Fibroblast of lung (primary cell): Measurements from ENCODE around the gene NAPB. TPM values are rescaled to one million over a fixed set of nuclear protein-coding genes. Genes with fewer than 3 reads are reported as not detected.

ENCODE experiments used
- DNase-seq, 2 donors: peaks; one replicate each; pipeline versions ENCODE4 v3.0.0 to v3.0.0-alpha.2; 2010; ENCODE audit warnings: low read depth in 2 of 2
- H2AFZ ChIP-seq: 2 replicates; pipeline ENCODE4 v1.5.1; 2012; ENCODE audit warnings: low read length, control low read depth, inconsistent platforms
- H3K27ac ChIP-seq: 2 replicates; pipeline ENCODE4 v1.5.1; 2011; ENCODE audit warnings: low read length, control low read depth; ENCODE audit not compliant: insufficient read depth
- H3K27me3 ChIP-seq: 2 replicates; pipeline ENCODE4 v1.5.1; 2011; ENCODE audit warnings: mild to moderate bottlenecking, low read length; ENCODE audit not compliant: control insufficient read depth, insufficient read depth
- H3K36me3 ChIP-seq: 2 replicates; pipeline ENCODE4 v1.5.1; 2011; ENCODE audit warnings: low read length; ENCODE audit not compliant: control insufficient read depth, insufficient read depth
- H3K4me1 ChIP-seq: 2 replicates; pipeline ENCODE4 v1.5.1; 2011; ENCODE audit warnings: low read length; ENCODE audit not compliant: control insufficient read depth, insufficient read depth; ENCODE audit errors: extremely low read depth
- H3K4me2 ChIP-seq: 2 replicates; pipeline ENCODE4 v1.5.1; 2011; ENCODE audit warnings: low read length, control low read depth; ENCODE audit not compliant: insufficient read depth; ENCODE audit errors: extremely low read depth
- H3K4me3 ChIP-seq, 4 experiments: fragments of 200-600 bp in 1 of 4; sonication (generic) in 1 of 4; replicated peaks in 1 of 4; 2 replicates each; pipeline ENCODE4 v1.5.1; 2011 to 2016; ENCODE audit warnings: low read length in 4 of 4, low read depth in 3 of 4, mild to moderate bottlenecking in 3 of 4, control low read depth in 2 of 4, inconsistent platforms in 1 of 4, mixed read lengths in 1 of 4; ENCODE audit not compliant: insufficient read depth in 1 of 4; ENCODE audit errors: control extremely low read depth in 1 of 4
- H3K79me2 ChIP-seq: 2 replicates; pipeline ENCODE4 v1.5.1; 2012; ENCODE audit warnings: mild to moderate bottlenecking, low read length, inconsistent platforms; ENCODE audit not compliant: control insufficient read depth, insufficient read depth
- H3K9ac ChIP-seq: 2 replicates; pipeline ENCODE4 v1.5.1; 2011; ENCODE audit warnings: mild to moderate bottlenecking, low read length, control low read depth; ENCODE audit not compliant: insufficient read depth
- H3K9me3 ChIP-seq: 2 replicates; pipeline ENCODE4 v1.5.1; 2012; ENCODE audit warnings: low read depth, low read length; ENCODE audit not compliant: control insufficient read depth, insufficient read depth
- H4K20me1 ChIP-seq: 2 replicates; pipeline ENCODE4 v1.5.1; 2011; ENCODE audit warnings: low read length; ENCODE audit not compliant: control insufficient read depth, insufficient read depth; ENCODE audit errors: extremely low read depth
- EZH2 ChIP-seq: IDR thresholded peaks from 2 replicates; pipeline ENCODE4 v1.5.1; 2012; ENCODE audit warnings: low read length, control low read depth, mild to moderate bottlenecking; ENCODE audit errors: missing control alignments
- polyA plus RNA-seq, 2 donors: library from polyadenylated mRNA; depleted of rRNA in 1 of 2; stranded (reverse) in 1 of 2; unstranded in 1 of 2; fragments of >200 nt; gene quantifications; 2 replicates each; pipeline ENCODE4 v1.2.1, GENCODE V29; 2011 to 2012; ENCODE audit warnings: missing spikeins in 1 of 2
- total RNA-seq: library from RNA; depleted of rRNA; stranded (reverse); fragments of >200 nt; gene quantifications from 2 replicates; pipeline ENCODE4 v1.2.1, GENCODE V29; 2014
- TF ChIP-seq, protein P1 (sequence below), 2 donors: IDR thresholded peaks in 1 of 2; conservative IDR thresholded peaks in 1 of 2; 1 replicate in 1 of 2; 2 replicates in 1 of 2; pipeline ENCODE4 v1.5.1; 2011 to 2012; ENCODE audit warnings: low read length in 2 of 2, control low read depth in 1 of 2, inconsistent platforms in 1 of 2, low read depth in 1 of 2, mild to moderate bottlenecking in 1 of 2

The NAPB gene
- total and polyA plus RNA-seq, 2 donors (not counting 1 experiment from before 2014, with no cell fraction given): 5.1 to 12.6 TPM

DNA sequence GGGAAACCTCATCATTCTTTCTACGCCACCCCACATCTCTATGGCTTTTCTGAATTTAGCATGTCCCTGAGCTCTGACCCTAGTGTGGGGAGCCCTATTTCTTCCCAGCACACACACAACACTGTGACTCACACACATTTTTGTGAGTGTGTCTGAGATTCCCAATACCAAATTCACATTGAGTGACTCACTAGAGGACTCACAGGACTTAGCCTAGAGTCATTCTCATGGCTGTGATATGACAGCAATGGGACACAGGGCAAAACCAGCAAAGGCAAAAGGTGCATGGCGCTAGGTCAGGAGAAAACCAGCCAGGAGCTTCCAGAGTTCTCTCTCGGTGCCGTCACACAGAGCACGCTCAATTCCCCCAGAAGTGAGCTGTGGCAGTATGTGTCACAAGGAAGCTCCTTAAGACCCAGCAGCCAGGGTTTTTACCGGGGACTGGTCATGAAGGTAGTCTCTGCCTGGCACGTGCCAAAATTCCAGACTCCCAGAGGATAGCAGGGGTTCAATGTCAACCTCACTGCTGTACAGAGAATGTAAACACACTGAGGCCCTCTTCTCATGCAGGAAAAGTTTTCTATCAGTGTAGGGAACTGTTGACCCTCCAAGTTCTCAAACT lies 24.4 kb upstream of the NAPB start:
- Histone ChIP-seq H3K27ac (no peak overlapping the region), H3K4me2 (no peak overlapping the region)
- DNase-seq: peak; percentile 67 to 87

DNA sequence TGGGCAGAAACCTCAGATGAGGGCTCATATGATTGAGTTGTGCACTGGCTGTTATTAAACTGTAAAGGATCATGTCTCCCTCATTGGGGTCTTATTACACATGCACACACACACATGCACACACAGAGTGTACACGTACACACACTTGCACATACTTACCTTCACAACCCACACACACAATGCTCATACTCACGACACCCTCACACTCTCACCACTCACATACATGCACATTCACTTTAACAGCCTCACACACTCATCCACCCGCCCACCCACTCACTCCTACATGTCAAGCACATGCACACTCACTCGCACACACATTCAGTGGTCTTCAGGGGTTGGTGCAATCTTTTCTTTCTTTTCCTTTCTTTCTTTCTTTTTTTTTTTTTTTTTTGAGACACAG lies 23.6 kb upstream of the NAPB start:
- Histone ChIP-seq H3K27me3 (no peaks in the 10 kb centered on the region), H3K27ac (no peak overlapping the region), H3K79me2 (no peaks in the 10 kb centered on the region), H3K36me3 (no peaks in the 10 kb centered on the region), H3K4me1 (peaks cover 7% of the 10 kb centered on the region), H3K4me3 (no peak overlapping the region), H3K9ac (no peak overlapping the region), H4K20me1 (no peaks in the 10 kb centered on the region), H2AFZ (no peak overlapping the region), H3K9me3 (no peaks in the 10 kb centered on the region), H3K4me2 (no peak overlapping the region)
- no peak for TF ChIP-seq EZH2
- TF ChIP-seq, protein P1, sequence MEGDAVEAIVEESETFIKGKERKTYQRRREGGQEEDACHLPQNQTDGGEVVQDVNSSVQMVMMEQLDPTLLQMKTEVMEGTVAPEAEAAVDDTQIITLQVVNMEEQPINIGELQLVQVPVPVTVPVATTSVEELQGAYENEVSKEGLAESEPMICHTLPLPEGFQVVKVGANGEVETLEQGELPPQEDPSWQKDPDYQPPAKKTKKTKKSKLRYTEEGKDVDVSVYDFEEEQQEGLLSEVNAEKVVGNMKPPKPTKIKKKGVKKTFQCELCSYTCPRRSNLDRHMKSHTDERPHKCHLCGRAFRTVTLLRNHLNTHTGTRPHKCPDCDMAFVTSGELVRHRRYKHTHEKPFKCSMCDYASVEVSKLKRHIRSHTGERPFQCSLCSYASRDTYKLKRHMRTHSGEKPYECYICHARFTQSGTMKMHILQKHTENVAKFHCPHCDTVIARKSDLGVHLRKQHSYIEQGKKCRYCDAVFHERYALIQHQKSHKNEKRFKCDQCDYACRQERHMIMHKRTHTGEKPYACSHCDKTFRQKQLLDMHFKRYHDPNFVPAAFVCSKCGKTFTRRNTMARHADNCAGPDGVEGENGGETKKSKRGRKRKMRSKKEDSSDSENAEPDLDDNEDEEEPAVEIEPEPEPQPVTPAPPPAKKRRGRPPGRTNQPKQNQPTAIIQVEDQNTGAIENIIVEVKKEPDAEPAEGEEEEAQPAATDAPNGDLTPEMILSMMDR (conservative IDR thresholded peaks at IDR 0.05 in 1 of 2, IDR thresholded peaks at IDR 0.05 in 1 of 2; ENCODE audit: low read depth in 1 of 2, low read length in 2 of 2): no peak
- no peak for DNase-seq

More for the DNA sequence above, 24.4 kb upstream of the NAPB start:
- Histone ChIP-seq H3K4me1 (peaks cover 7% of the 10 kb centered on the region), H3K9me3 (no peaks in the 10 kb centered on the region), H2AFZ (no peak overlapping the region), H3K4me3 (no peak overlapping the region), H3K9ac (no peak overlapping the region), H3K36me3 (no peaks in the 10 kb centered on the region), H3K27me3 (no peaks in the 10 kb centered on the region), H3K79me2 (no peaks in the 10 kb centered on the region), H4K20me1 (no peaks in the 10 kb centered on the region)
- TF ChIP-seq EZH2: no peak
- TF ChIP-seq, protein P1 (conservative IDR thresholded peaks at IDR 0.05 in 1 of 2, IDR thresholded peaks at IDR 0.05 in 1 of 2; ENCODE audit: low read depth in 1 of 2, low read length in 2 of 2): no peak

DNA sequence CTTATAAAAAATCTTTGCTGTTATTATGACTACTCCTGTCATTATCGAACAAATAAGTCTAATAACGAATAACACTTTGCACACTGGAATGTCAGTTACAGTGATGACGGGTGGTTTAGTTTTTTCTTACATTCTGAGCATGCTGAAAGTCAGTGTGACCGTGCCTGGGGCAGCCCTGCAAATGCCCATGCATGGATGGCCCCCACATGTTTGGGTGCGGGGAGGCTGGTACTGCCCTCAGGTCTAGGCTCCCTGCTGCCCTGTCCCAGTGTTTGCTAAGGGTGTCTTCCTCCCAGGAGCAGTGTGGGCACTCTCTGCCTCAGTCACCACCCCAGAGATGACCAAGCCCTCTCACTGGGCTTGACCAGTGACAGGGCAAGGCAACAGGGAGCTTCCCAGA lies 21.1 kb upstream of the NAPB start:
- no peaks in the 10 kb centered on the region for H3K36me3 ChIP-seq
- TF ChIP-seq, protein P1 (conservative IDR thresholded peaks at IDR 0.05 in 1 of 2, IDR thresholded peaks at IDR 0.05 in 1 of 2; ENCODE audit: low read depth in 1 of 2, low read length in 2 of 2): no peak
- TF ChIP-seq EZH2: no peak
- H3K9me3 ChIP-seq: no peaks in the 10 kb centered on the region
- no peak overlapping the region for H3K27ac ChIP-seq
- H3K4me2 ChIP-seq: no peak overlapping the region
- DNase-seq: no peak
- no peak overlapping the region for H3K4me3 ChIP-seq
- no peak overlapping the region for H2AFZ ChIP-seq
- no peaks in the 10 kb centered on the region for H3K79me2 ChIP-seq
- H3K27me3 ChIP-seq: no peaks in the 10 kb centered on the region
- H4K20me1 ChIP-seq: no peaks in the 10 kb centered on the region
- H3K9ac ChIP-seq: no peak overlapping the region
- peaks cover 7% of the 10 kb centered on the region for H3K4me1 ChIP-seq
